GM12878 (cell line): Measurements from ENCODE around the gene HMG20B. TPM values are rescaled to one million over a fixed set of nuclear protein-coding genes. Genes with fewer than 3 reads are reported as not detected.

Experiments
- ATF7 ChIP-seq: fragments of 450-650 bp; IDR thresholded peaks from 2 replicates; pipeline ENCODE4 v1.6.1; 2016; ENCODE audit warnings: low read depth, mild to moderate bottlenecking
- BHLHE40 ChIP-seq, 2 experiments: fragments of 450-650 bp in 1 of 2; IDR thresholded peaks; 2 replicates each; pipeline ENCODE4 v1.6.1; 2011 to 2017; ENCODE audit warnings: low read depth in 2 of 2, borderline replicate concordance in 1 of 2, improper control_type of control experiment in 1 of 2, low read length in 1 of 2, mild to moderate bottlenecking in 1 of 2
- BMI1 ChIP-seq: fragments of 450-650 bp; IDR thresholded peaks from 2 replicates; pipeline ENCODE4 v1.6.1; 2016; ENCODE audit warnings: mild to moderate bottlenecking, moderate library complexity, borderline replicate concordance
- CHD1 ChIP-seq: IDR thresholded peaks from 2 replicates; pipeline ENCODE4 v1.6.1; 2012; ENCODE audit warnings: low read depth, low read length, improper control_type of control experiment
- GABPA ChIP-seq: IDR thresholded peaks from 2 replicates; pipeline ENCODE4 v1.6.1; 2014; ENCODE audit warnings: antibody characterized with exemption, low read depth, mild to moderate bottlenecking, inconsistent platforms
- IKZF1 ChIP-seq: fragments of 450-650 bp; conservative IDR thresholded peaks from 2 replicates; pipeline ENCODE4 v1.6.1; 2017; ENCODE audit warnings: antibody characterized with exemption, mild to moderate bottlenecking
- LARP7 ChIP-seq: fragments of 450-650 bp; IDR thresholded peaks from 2 replicates; pipeline ENCODE4 v1.6.1; 2017; ENCODE audit warnings: mild to moderate bottlenecking
- MTA2 ChIP-seq: fragments of 450-650 bp; IDR thresholded peaks from 2 replicates; pipeline ENCODE4 v1.6.1; 2016; ENCODE audit warnings: low read depth, mild to moderate bottlenecking, moderate library complexity
- MYB ChIP-seq: fragments of 150-350 bp; IDR thresholded peaks from 2 replicates; pipeline ENCODE4 v1.6.1; 2014; ENCODE audit warnings: mild to moderate bottlenecking, low read depth, low read length, borderline replicate concordance
- NBN ChIP-seq: fragments of 450-650 bp; IDR thresholded peaks from 2 replicates; pipeline ENCODE4 v1.6.1; 2016
- NFYA ChIP-seq: IDR thresholded peaks from 2 replicates; pipeline ENCODE4 v1.6.1; 2011; ENCODE audit warnings: low read depth, mild to moderate bottlenecking, low read length, improper control_type of control experiment, borderline replicate concordance
- POU2F2 ChIP-seq: IDR thresholded peaks from 3 replicates; pipeline ENCODE4 v1.6.1; 2011; ENCODE audit warnings: low read depth, mild to moderate bottlenecking, low read length, borderline replicate concordance
- RAD51 ChIP-seq: fragments of 450-650 bp; IDR thresholded peaks from 2 replicates; pipeline ENCODE4 v1.6.1; 2016; ENCODE audit warnings: moderate library complexity, mild to moderate bottlenecking, inconsistent platforms
- SRF ChIP-seq, 2 experiments: IDR thresholded peaks; 2 replicates each; pipeline ENCODE4 v1.6.1; 2011; ENCODE audit warnings: low read depth in 2 of 2, low read length in 2 of 2, mild to moderate bottlenecking in 1 of 2, moderate library complexity in 1 of 2
- TAF1 ChIP-seq: IDR thresholded peaks from 2 replicates; pipeline ENCODE4 v1.6.1; 2011; ENCODE audit warnings: mild to moderate bottlenecking, low read depth, low read length, borderline replicate concordance
- TCF3 ChIP-seq: IDR thresholded peaks from 2 replicates; pipeline ENCODE4 v1.6.1; 2012; ENCODE audit warnings: low read depth, mild to moderate bottlenecking, low read length, borderline replicate concordance; ENCODE audit not compliant: insufficient read depth
- YBX1 ChIP-seq: fragments of 450-650 bp; IDR thresholded peaks from 2 replicates; pipeline ENCODE4 v1.6.1; 2016; ENCODE audit warnings: antibody characterized with exemption
- ZBED1 ChIP-seq: IDR thresholded peaks from 2 replicates; pipeline ENCODE4 v1.6.1; 2016; ENCODE audit warnings: borderline replicate concordance
- ZNF207 ChIP-seq: fragments of 450-650 bp; IDR thresholded peaks from 2 replicates; pipeline ENCODE4 v1.6.1; 2014; ENCODE audit warnings: antibody characterized with exemption, mild to moderate bottlenecking, borderline replicate concordance
- ZNF24 ChIP-seq: fragments of 450-650 bp; IDR thresholded peaks from 2 replicates; pipeline ENCODE4 v1.6.1; 2017; ENCODE audit warnings: antibody characterized with exemption, mild to moderate bottlenecking
- polyA plus RNA-seq, 11 experiments: library from polyadenylated mRNA; depleted of rRNA in 4 of 11; unstranded in 6 of 11; stranded (reverse) in 5 of 11; fragments of >200 nt; fragmentation: Nextera tagmentation in 4 of 11; fragmentation: Illumina TruSeq in 1 of 11; extraction: Ambion mirVana in 4 of 11; extraction: Trizol in 1 of 11; gene quantifications; 1 replicate in 1 of 11; 2 replicates in 10 of 11; pipeline versions ENCODE4 v1.2.1 to v1.2.3, GENCODE V29; 2011 to 2016; ENCODE audit warnings: inconsistent platforms in 2 of 11, missing spikeins in 2 of 11, low read depth in 1 of 11
- total RNA-seq, 4 experiments: library from RNA; depleted of rRNA in 3 of 4; stranded (reverse); fragments of >200 nt in 3 of 4; fragmentation: Illumina TruSeq in 1 of 4; extraction: Trizol in 1 of 4; gene quantifications; 2 replicates each; pipeline versions ENCODE4 v1.2.1 to v1.2.3, GENCODE V29; 2013 to 2021
- TF ChIP-seq, protein P1 (sequence below): IDR thresholded peaks from 2 replicates; pipeline ENCODE4 v1.6.1; 2011; ENCODE audit warnings: borderline replicate concordance, low read depth, mild to moderate bottlenecking, moderate library complexity, mixed read lengths, low read length; ENCODE audit not compliant: insufficient read depth; ENCODE audit errors: extremely low read length
- TF ChIP-seq, protein P2 (sequence below): fragments of 450-650 bp; IDR thresholded peaks from 2 replicates; pipeline ENCODE4 v1.6.1; 2016; ENCODE audit warnings: mild to moderate bottlenecking
- TF ChIP-seq, protein P3 (sequence below): fragments of 450-650 bp; IDR thresholded peaks from 2 replicates; pipeline ENCODE4 v1.6.1; 2016; ENCODE audit warnings: mild to moderate bottlenecking
- TF ChIP-seq, protein P4 (sequence below): fragments of 450-650 bp; IDR thresholded peaks from 2 replicates; pipeline ENCODE4 v1.6.1; 2017; ENCODE audit warnings: antibody characterized with exemption, mild to moderate bottlenecking, moderate library complexity

HMG20B gene
- total and polyA plus RNA-seq, 10 of the 15 experiments (the other 5 are each of a cell fraction or from before 2014, with no cell fraction given): 0.37 to 92.7 (median 47.0) TPM

DNA sequence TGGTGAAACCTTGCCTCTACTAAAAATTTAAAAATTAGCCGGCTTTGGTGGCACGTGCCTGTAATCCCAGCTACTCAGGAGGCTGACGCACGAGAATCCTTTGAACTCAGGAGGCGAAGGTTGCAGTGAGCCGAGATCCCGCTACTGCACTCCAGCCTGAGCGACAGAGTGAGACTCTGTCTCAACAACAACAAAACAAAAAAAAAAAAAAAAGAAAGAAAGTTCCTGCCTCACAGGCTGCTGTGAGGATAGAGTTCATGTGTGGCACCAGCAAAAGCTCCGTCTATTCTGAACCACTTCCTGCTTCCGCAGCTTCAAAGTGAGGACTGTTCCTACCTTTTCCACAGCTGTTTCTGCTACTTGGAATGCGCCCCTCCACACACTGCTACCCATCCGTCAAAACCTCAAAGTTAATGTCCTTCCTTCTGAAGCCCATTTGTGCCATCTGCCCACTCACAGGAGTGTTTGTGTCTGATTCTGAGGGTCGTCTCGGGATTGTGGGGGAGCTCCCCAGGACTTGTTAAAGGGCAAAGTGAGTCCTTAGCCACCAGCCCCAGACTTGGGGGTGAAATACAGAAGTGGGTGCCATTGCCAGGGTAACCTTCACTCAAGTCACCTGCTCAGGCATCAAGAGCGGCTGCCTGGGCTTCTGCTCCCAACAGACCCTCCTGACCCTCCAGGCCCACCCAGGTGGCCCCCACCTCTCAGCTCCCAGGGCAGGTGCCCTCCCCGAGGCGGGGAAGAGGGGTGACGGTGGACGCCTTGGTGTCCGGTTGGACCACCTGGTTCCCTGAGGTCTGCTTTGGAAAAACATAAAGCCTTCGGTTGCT is 18.3 kb upstream of the HMG20B start (continued):
- TF ChIP-seq, protein P1, sequence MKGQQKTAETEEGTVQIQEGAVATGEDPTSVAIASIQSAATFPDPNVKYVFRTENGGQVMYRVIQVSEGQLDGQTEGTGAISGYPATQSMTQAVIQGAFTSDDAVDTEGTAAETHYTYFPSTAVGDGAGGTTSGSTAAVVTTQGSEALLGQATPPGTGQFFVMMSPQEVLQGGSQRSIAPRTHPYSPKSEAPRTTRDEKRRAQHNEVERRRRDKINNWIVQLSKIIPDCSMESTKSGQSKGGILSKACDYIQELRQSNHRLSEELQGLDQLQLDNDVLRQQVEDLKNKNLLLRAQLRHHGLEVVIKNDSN: no peak
- no peak for TF ChIP-seq YBX1
- TF ChIP-seq ZNF207: no peak
- TF ChIP-seq MYB: no peak
- TF ChIP-seq MTA2: no peak
- no peak for TF ChIP-seq POU2F2
- peak; percentile 52; the same call in 1 of the 2 replicates for TF ChIP-seq NBN
- TF ChIP-seq TCF3: no peak
- no peak for TF ChIP-seq NFYA
- TF ChIP-seq ZNF24: no peak
- TF ChIP-seq LARP7: no peak
- no peak for TF ChIP-seq BMI1
- TF ChIP-seq RAD51: no peak
- TF ChIP-seq TAF1: no peak
- TF ChIP-seq, protein P2, sequence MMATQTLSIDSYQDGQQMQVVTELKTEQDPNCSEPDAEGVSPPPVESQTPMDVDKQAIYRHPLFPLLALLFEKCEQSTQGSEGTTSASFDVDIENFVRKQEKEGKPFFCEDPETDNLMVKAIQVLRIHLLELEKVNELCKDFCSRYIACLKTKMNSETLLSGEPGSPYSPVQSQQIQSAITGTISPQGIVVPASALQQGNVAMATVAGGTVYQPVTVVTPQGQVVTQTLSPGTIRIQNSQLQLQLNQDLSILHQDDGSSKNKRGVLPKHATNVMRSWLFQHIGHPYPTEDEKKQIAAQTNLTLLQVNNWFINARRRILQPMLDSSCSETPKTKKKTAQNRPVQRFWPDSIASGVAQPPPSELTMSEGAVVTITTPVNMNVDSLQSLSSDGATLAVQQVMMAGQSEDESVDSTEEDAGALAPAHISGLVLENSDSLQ: peak; percentile 48; the same call in 1 of the 2 replicates
- TF ChIP-seq, protein P3, sequence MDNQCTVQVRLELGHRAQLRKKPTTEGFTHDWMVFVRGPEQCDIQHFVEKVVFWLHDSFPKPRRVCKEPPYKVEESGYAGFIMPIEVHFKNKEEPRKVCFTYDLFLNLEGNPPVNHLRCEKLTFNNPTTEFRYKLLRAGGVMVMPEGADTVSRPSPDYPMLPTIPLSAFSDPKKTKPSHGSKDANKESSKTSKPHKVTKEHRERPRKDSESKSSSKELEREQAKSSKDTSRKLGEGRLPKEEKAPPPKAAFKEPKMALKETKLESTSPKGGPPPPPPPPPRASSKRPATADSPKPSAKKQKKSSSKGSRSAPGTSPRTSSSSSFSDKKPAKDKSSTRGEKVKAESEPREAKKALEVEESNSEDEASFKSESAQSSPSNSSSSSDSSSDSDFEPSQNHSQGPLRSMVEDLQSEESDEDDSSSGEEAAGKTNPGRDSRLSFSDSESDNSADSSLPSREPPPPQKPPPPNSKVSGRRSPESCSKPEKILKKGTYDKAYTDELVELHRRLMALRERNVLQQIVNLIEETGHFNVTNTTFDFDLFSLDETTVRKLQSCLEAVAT: no peak
- no peak for TF ChIP-seq ZBED1
- TF ChIP-seq IKZF1: peak; percentile 54; the same call in 1 of the 2 replicates
- peak; percentile 78; the same call in 1 of the 2 replicates for TF ChIP-seq GABPA
- no peak for TF ChIP-seq CHD1
- TF ChIP-seq, protein P4, sequence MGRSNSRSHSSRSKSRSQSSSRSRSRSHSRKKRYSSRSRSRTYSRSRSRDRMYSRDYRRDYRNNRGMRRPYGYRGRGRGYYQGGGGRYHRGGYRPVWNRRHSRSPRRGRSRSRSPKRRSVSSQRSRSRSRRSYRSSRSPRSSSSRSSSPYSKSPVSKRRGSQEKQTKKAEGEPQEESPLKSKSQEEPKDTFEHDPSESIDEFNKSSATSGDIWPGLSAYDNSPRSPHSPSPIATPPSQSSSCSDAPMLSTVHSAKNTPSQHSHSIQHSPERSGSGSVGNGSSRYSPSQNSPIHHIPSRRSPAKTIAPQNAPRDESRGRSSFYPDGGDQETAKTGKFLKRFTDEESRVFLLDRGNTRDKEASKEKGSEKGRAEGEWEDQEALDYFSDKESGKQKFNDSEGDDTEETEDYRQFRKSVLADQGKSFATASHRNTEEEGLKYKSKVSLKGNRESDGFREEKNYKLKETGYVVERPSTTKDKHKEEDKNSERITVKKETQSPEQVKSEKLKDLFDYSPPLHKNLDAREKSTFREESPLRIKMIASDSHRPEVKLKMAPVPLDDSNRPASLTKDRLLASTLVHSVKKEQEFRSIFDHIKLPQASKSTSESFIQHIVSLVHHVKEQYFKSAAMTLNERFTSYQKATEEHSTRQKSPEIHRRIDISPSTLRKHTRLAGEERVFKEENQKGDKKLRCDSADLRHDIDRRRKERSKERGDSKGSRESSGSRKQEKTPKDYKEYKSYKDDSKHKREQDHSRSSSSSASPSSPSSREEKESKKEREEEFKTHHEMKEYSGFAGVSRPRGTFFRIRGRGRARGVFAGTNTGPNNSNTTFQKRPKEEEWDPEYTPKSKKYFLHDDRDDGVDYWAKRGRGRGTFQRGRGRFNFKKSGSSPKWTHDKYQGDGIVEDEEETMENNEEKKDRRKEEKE: no peak
- TF ChIP-seq BHLHE40 (IDR thresholded peaks at IDR 0.05; ENCODE audit: borderline replicate concordance in 1 of 2, low read depth in 2 of 2, low read length in 1 of 2): peak; percentile 44 to 80
- TF ChIP-seq SRF (IDR thresholded peaks at IDR 0.05; ENCODE audit: low read depth in 2 of 2, low read length in 2 of 2): no peak
- TF ChIP-seq ATF7: no peak
- TF ChIP-seq, all 136 proteins: peak for 13
